ENCODE measurements around the gene ACSM3. TPM values are rescaled to one million over a fixed set of nuclear protein-coding genes. Genes with fewer than 3 reads are reported as not detected.

Gene ACSM3
- total and polyA plus RNA-seq, 9 of the 15 experiments (the other 6 are each of a cell fraction or from before 2014, with no cell fraction given), result 112 to 420 (median 182) TPM

DNA sequence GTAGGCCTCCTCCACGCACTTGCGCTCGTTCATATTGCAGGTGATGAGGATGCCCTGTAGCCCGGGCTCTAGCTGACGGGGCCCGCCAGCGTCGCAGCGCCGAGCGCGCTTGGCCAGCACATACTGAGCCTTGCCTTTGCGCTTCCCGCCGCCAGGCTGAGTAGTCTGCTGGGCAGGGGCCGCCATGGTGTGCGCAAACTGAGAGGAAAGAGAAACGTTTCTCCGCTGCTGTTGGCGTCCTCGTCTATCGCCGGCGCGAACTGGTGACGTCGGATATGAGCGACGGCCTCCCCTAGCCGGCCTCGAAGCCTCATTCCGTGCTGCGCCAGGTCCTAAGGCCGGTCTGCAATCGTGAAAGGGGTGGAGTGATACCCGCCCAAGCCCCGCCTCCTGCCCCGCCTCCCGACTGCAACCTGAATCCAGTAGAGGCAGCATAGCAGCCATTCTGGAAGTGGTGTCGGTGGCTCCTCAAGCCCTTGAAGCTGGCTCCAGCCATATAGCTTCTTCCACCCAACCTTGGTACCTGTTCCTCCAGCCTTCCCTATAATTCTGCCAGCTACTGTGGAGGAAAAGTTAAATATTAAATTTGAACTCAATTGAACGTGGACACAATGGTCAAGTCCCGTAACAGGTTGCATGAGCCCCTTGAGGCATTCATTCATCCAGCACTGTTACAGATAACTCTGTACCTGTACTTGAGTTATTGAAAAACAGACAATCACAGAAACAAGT lies 22.1 kb upstream of the ACSM3 start, which contains the start of gene THUMPD1 (continued):
- TF ChIP-seq ELF4 (CRISPR knock-in tag; IDR thresholded peaks at IDR 0.05) (no peak), BRD9 (IDR thresholded peaks at IDR 0.05; ENCODE audit: low read depth, partially characterized antibody) (no peak), SMARCE1 (IDR thresholded peaks at IDR 0.05) (0 out of 2 replicates have a peak, but pooled peaks have one; percentile 13), RUNX1 (IDR thresholded peaks at IDR 0.05; ENCODE audit: low read depth) (no peak), TCF3 (CRISPR knock-in tag; IDR thresholded peaks at IDR 0.05) (0 out of 2 replicates have a peak, but pooled peaks have one; percentile 7), L3MBTL2 (IDR thresholded peaks at IDR 0.05) (peak; percentile 71; the same call in 1 of the 2 replicates), POLR2B (IDR thresholded peaks at IDR 0.05; ENCODE audit: low read depth, partially characterized antibody) (peak; percentile 18), SIN3B (IDR thresholded peaks at IDR 0.05; ENCODE audit: low read depth) (peak; percentile 96), SUPT5H (IDR thresholded peaks at IDR 0.05) (peak; percentile 85), FIP1L1 (IDR thresholded peaks at IDR 0.05; ENCODE audit: low read depth, low read length, poor library complexity, severe bottlenecking) (peak; percentile 66), SLC30A9 (CRISPR knock-in tag; IDR thresholded peaks at IDR 0.05) (no peak)
- TF ChIP-seq, protein P1, sequence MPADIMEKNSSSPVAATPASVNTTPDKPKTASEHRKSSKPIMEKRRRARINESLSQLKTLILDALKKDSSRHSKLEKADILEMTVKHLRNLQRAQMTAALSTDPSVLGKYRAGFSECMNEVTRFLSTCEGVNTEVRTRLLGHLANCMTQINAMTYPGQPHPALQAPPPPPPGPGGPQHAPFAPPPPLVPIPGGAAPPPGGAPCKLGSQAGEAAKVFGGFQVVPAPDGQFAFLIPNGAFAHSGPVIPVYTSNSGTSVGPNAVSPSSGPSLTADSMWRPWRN (IDR thresholded peaks at IDR 0.05; ENCODE audit: low read depth), result no peak
- TF ChIP-seq, protein P2, sequence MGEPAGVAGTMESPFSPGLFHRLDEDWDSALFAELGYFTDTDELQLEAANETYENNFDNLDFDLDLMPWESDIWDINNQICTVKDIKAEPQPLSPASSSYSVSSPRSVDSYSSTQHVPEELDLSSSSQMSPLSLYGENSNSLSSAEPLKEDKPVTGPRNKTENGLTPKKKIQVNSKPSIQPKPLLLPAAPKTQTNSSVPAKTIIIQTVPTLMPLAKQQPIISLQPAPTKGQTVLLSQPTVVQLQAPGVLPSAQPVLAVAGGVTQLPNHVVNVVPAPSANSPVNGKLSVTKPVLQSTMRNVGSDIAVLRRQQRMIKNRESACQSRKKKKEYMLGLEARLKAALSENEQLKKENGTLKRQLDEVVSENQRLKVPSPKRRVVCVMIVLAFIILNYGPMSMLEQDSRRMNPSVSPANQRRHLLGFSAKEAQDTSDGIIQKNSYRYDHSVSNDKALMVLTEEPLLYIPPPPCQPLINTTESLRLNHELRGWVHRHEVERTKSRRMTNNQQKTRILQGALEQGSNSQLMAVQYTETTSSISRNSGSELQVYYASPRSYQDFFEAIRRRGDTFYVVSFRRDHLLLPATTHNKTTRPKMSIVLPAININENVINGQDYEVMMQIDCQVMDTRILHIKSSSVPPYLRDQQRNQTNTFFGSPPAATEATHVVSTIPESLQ (CRISPR knock-in tag; IDR thresholded peaks at IDR 0.05), result no peak
- TF ChIP-seq, protein P3, sequence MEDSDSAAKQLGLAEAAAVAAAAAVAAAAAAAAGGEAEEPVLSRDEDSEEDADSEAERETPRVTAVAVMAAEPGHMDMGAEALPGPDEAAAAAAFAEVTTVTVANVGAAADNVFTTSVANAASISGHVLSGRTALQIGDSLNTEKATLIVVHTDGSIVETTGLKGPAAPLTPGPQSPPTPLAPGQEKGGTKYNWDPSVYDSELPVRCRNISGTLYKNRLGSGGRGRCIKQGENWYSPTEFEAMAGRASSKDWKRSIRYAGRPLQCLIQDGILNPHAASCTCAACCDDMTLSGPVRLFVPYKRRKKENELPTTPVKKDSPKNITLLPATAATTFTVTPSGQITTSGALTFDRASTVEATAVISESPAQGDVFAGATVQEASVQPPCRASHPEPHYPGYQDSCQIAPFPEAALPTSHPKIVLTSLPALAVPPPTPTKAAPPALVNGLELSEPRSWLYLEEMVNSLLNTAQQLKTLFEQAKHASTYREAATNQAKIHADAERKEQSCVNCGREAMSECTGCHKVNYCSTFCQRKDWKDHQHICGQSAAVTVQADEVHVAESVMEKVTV (CRISPR knock-in tag; IDR thresholded peaks at IDR 0.05), result no peak
- TF ChIP-seq, protein P4, sequence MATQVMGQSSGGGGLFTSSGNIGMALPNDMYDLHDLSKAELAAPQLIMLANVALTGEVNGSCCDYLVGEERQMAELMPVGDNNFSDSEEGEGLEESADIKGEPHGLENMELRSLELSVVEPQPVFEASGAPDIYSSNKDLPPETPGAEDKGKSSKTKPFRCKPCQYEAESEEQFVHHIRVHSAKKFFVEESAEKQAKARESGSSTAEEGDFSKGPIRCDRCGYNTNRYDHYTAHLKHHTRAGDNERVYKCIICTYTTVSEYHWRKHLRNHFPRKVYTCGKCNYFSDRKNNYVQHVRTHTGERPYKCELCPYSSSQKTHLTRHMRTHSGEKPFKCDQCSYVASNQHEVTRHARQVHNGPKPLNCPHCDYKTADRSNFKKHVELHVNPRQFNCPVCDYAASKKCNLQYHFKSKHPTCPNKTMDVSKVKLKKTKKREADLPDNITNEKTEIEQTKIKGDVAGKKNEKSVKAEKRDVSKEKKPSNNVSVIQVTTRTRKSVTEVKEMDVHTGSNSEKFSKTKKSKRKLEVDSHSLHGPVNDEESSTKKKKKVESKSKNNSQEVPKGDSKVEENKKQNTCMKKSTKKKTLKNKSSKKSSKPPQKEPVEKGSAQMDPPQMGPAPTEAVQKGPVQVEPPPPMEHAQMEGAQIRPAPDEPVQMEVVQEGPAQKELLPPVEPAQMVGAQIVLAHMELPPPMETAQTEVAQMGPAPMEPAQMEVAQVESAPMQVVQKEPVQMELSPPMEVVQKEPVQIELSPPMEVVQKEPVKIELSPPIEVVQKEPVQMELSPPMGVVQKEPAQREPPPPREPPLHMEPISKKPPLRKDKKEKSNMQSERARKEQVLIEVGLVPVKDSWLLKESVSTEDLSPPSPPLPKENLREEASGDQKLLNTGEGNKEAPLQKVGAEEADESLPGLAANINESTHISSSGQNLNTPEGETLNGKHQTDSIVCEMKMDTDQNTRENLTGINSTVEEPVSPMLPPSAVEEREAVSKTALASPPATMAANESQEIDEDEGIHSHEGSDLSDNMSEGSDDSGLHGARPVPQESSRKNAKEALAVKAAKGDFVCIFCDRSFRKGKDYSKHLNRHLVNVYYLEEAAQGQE (IDR thresholded peaks at IDR 0.05; ENCODE audit: borderline replicate concordance), result peak; percentile 12; the same call in 1 of the 2 replicates
- TF ChIP-seq, protein P4 (CRISPR knock-in tag; IDR thresholded peaks at IDR 0.05; ENCODE audit: low read depth), result peak; percentile 81

Measured in K562 (cell line).